KOPT-K1 (cell line): ENCODE measurements around the gene KDM7A.
"Not testable (repeated sequence)": the region's sequence is repeated elsewhere in the genome, so short reads cannot be mapped to it uniquely, and the experiment has no call there.

Experiments
- H3K27ac ChIP-seq: fragments of 200-600 bp; sonication (generic); 2 replicates; pipeline ENCODE4 v1.5.1; 2016; ENCODE audit warnings: antibody characterized with exemption, mild to moderate bottlenecking, low read depth, low read length; ENCODE audit not compliant: poor library complexity, severe bottlenecking
- H3K36me3 ChIP-seq: fragments of 200-600 bp; sonication (generic); 2 replicates; pipeline ENCODE4 v1.5.1; 2017; ENCODE audit warnings: antibody characterized with exemption, mild to moderate bottlenecking, low read length, moderate library complexity; ENCODE audit not compliant: insufficient read depth
- H3K9me3 ChIP-seq: fragments of 200-600 bp; sonication (generic); 2 replicates; pipeline ENCODE4 v1.5.1; 2017; ENCODE audit warnings: antibody characterized with exemption, low read length, mild to moderate bottlenecking; ENCODE audit not compliant: insufficient read depth, poor library complexity, severe bottlenecking

Gene KDM7A

GRCh38 chr7:140153666-140154161 is 23.1 kb downstream of the KDM7A start:
- Histone ChIP-seq H3K9me3 (no peaks in the 10 kb centered on the region), H3K27ac (no peak overlapping the region), H3K36me3 (no peaks in the 10 kb centered on the region)

DNA sequence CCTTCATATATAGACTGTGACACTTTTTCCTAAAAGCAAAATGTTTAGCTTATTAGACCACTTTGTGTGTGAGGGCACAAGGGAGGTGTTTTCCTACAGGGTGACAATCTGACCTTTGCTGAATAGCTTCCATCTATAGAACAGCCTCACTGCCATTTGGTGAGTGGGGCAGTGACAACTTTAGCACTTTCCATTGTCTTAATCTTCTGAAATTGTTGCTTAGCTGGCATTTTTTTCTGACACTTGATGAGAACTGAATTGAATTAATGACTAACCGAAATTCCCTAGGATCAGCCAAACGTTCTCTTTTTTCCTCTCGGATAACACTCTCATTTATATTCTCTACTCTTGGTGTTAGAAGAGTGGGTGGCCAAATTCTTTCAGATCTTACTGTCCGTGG is 30.2 kb downstream of the KDM7A start:
- Histone ChIP-seq H3K36me3 (no peaks in the 10 kb centered on the region), H3K9me3 (peaks cover 5% of the 10 kb centered on the region), H3K27ac (no peak overlapping the region)

DNA sequence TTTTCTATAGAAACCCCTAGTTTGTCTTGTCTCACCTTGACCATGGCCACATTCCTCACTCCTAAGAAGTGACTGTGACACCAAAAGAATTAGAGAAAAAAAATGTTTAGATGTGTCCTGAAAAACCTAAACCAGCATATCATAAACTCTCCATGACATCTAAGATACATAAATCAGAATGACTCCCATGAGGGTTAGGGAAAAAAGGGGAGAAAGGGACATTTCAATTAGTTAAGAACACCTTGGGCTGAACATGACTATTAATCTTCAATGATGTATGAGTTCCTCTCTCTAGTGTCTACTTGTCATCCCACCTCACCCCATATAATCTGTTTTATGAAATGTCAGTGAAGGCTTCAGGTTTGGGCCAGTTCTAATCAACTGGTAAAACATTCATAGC is 31.1 kb downstream of the KDM7A start:
- Histone ChIP-seq H3K9me3 (peaks cover 5% of the 10 kb centered on the region), H3K36me3 (no peaks in the 10 kb centered on the region), H3K27ac (no peak overlapping the region)

DNA sequence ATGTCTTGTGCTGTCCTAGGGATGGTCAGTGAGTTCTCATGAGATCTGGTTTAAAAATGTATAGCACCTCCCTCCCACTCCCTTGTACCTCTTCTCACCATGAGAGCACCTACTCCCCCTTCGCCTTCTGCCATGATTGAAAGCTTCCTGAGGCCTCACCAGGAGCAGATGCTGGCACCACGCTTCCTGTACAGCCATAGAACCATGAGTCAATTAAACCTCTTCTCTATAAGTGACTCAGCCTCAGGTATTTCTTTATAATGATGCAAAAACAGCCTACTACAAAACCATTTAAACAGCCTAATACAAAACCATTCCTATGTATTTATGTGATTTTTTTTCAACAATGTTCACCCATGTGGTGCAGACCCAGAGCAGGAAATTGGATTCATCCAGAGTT is 32.0 kb downstream of the KDM7A start:
- H3K9me3 ChIP-seq = peaks cover 5% of the 10 kb centered on the region
- no peaks in the 10 kb centered on the region for H3K36me3 ChIP-seq
- H3K27ac ChIP-seq = no peak overlapping the region

DNA sequence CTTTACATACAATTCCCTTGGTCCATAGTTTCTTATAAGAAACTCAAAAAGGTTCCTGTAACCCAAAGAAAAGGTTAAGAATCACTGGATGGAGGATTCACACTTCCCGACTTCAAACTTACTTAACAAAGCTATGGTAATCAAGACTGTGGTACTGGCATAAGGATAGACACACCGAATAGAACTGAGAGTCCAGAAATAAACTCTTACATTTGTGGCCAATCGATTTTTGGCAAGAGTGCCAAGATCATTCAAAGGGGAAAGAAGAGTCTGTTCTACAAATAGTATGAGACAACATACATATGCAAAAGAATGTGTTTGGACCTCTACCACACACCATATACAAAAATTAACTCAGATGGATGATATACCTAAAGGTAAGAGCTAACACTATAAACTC is 32.8 kb downstream of the KDM7A start:
- Histone ChIP-seq H3K36me3 (no peaks in the 10 kb centered on the region), H3K27ac (no peak overlapping the region), H3K9me3 (peaks cover 5% of the 10 kb centered on the region)

GRCh38 chr7:140142031-140142430 is 34.8 kb downstream of the KDM7A start:
- H3K27ac ChIP-seq = no peak overlapping the region
- no peaks in the 10 kb centered on the region for H3K36me3 ChIP-seq
- peaks cover 5% of the 10 kb centered on the region for H3K9me3 ChIP-seq

DNA sequence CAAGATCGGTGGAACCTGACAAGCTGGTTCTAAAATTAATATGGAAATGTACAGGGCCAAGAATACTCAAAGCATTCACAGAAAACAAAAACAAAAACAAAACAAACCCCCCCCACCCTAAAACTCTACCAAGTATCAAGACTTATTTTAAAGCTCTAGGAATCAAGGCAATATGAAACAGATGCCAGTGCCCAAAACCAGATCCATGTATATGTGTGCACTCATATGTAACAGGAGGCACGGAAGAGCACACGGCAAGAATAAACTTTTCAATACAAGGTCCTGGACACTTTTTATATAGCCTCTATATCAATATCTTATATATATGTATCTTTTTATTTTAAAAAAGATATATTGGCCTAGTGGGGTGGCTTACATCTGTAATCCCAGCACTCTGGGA is 35.5 kb downstream of the KDM7A start:
- peaks cover 5% of the 10 kb centered on the region for H3K9me3 ChIP-seq
- H3K27ac ChIP-seq = no peak overlapping the region
- no peaks in the 10 kb centered on the region for H3K36me3 ChIP-seq

GRCh38 chr7:140137078-140137477 is 39.7 kb downstream of the KDM7A start:
- H3K9me3 ChIP-seq = no peaks in the 10 kb centered on the region
- no peaks in the 10 kb centered on the region for H3K36me3 ChIP-seq
- no peak overlapping the region for H3K27ac ChIP-seq

DNA sequence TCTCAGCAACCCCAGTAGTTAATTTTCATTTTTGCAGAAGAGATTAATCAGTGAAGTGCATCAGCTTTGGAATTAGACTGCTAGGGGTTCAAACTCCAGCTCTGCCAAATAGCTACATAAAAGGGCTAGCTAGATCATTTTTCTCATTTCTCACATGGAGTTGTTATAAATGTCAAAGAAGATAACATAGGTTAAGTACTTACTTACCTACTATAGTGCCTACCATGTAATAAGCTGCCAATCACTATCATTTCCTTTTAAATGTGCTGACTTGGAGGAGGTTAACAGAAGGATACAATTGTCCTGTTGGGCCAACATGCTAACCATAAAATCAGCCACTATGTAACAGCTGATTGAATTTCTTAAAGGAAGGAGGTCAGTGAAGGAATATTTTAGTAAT is 40.7 kb downstream of the KDM7A start:
- H3K36me3 ChIP-seq = no peaks in the 10 kb centered on the region
- H3K9me3 ChIP-seq = no peaks in the 10 kb centered on the region
- no peak overlapping the region for H3K27ac ChIP-seq

DNA sequence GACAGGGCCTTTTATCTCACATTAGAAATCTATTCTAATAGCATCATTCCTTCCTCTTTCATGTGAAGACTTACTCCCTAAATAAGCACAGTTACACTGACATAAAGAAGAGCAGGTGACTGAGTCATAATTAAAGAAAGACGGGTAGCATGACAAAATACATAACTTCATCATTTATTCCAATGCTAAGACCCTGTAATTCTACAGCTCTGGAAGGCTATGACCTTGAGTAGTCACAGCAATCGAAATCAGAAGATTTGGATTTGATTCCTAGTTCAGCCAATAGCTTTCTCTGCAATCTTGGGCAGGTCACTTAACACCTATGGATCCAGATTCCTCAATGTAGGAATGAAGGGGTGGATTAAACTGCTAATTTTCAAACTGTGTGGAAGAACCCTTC is 42.7 kb downstream of the KDM7A start:
- H3K27ac ChIP-seq = no peak overlapping the region
- H3K9me3 ChIP-seq = no peaks in the 10 kb centered on the region
- 0 out of 2 replicates have a peak, but pooled peaks cover 4% of the 10 kb centered on the region for H3K36me3 ChIP-seq

GRCh38 chr7:140127360-140128127 is 49.2 kb downstream of the KDM7A start:
- 0 out of 2 replicates have a peak, but pooled peaks cover 11% of the 10 kb centered on the region for H3K36me3 ChIP-seq
- H3K9me3 ChIP-seq = no peaks in the 10 kb centered on the region
- no peak overlapping the region for H3K27ac ChIP-seq

- Histone ChIP-seq H3K9me3 (no peaks in the 10 kb centered on the region), H3K27ac (no peak overlapping the region), H3K36me3 (0 out of 2 replicates have a peak, but pooled peaks cover 11% of the 10 kb centered on the region)
Measured at GRCh38 chr7:140126435-140127034, 50.2 kb downstream of the KDM7A start.

GRCh38 chr7:140122965-140123364 is 53.8 kb downstream of the KDM7A start:
- Histone ChIP-seq H3K36me3 (peaks cover 13% of the 10 kb centered on the region), H3K9me3 (no peaks in the 10 kb centered on the region), H3K27ac (no peak overlapping the region)

GRCh38 chr7:140121326-140121725 is 55.5 kb downstream of the KDM7A start:
- peaks cover 13% of the 10 kb centered on the region for H3K36me3 ChIP-seq
- no peak overlapping the region for H3K27ac ChIP-seq
- H3K9me3 ChIP-seq = no peaks in the 10 kb centered on the region

- peaks cover 38% of the 10 kb centered on the region for H3K36me3 ChIP-seq
- not testable (repeated sequence) for H3K27ac ChIP-seq, H3K9me3 ChIP-seq
Measured at GRCh38 chr7:140114817-140115216, 62.0 kb downstream of the KDM7A start.

GRCh38 chr7:140108777-140109176 is 68.0 kb downstream of the KDM7A start:
- H3K36me3 ChIP-seq = peaks cover 42% of the 10 kb centered on the region
- not testable (repeated sequence) for H3K9me3 ChIP-seq

More at GRCh38 chr7:140108777-140109176, 68.0 kb downstream of the KDM7A start:
- not testable (repeated sequence) for H3K27ac ChIP-seq
